ENCODE data around the gene CFAP410. TPM values are rescaled to one million over a fixed set of nuclear protein-coding genes. Genes with fewer than 3 reads are reported as not detected.

Gene CFAP410
- total and polyA plus RNA-seq, 2 donors (not counting 3 experiments of a cell fraction or from before 2014, with no cell fraction given), result 7.2 to 12.2 TPM

DNA sequence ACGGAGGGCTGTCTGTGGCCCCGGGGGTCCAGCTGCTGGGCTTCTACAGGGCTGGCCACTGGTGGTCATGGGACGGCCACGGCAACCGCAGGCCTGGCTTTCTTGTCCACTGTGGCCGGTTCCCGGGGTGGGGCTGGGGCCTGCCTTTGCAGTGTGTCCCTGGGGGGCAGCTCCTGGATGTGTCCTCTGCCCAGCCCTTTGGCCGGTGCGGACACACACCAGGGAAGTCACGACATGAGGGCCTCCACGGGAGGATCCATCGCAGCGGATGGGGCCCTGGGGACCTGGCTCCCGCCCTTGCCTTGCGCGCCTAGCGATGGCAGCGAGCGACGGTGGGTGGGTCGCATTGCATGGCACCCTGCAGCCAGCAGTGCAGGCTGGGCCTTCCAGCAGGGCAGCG lies 21.3 kb downstream of the CFAP410 start:
- intact Hi-C loops (cut with micrococcal nuclease), result no loop called here
- Histone ChIP-seq H3K9me1 (replicated peaks; ENCODE audit: control insufficient read depth, extremely low read depth, insufficient read depth, low read length) (no peaks in the 10 kb centered on the region), H3K79me2 (ENCODE audit: control insufficient read depth, insufficient read depth, low read length) (no peaks in the 10 kb centered on the region), H3K27me3 (ENCODE audit: control insufficient read depth in 2 of 2, insufficient read depth in 2 of 2, low read length in 2 of 2) (no peaks in the 10 kb centered on the region), H3K9ac (replicated peaks; ENCODE audit: extremely low read depth, insufficient read depth, low read length) (no peak overlapping the region), H3K4me1 (ENCODE audit: control insufficient read depth, extremely low read depth, insufficient read depth, low read length) (no peaks in the 10 kb centered on the region), H3K36me3 (ENCODE audit: control insufficient read depth in 2 of 2, extremely low read depth in 1 of 2, insufficient read depth in 2 of 2, low read length in 2 of 2) (peaks cover 2 to 56% of the 10 kb centered on the region in 2 experiments), H3K4me3 (replicated peaks in 1 of 3; ENCODE audit: insufficient read depth in 1 of 3, low read depth in 1 of 3, low read length in 3 of 3) (no peak overlapping the region), H2AFZ (ENCODE audit: low read depth, low read length) (no peak overlapping the region), H3K4me2 (ENCODE audit: insufficient read depth, low read length) (no peak overlapping the region), H4K20me1 (replicated peaks; ENCODE audit: control insufficient read depth, extremely low read depth, insufficient read depth, low read length) (no peaks in the 10 kb centered on the region), H3K27ac (ENCODE audit: insufficient read depth, low read depth, low read length) (no peak overlapping the region), H3K9me3 (replicated peaks; ENCODE audit: control insufficient read depth, insufficient read depth, low read length) (no peaks in the 10 kb centered on the region)
- TF ChIP-seq POLR2A (IDR thresholded peaks at IDR 0.05; ENCODE audit: low read depth, low read length) (no peak), JUN (IDR thresholded peaks at IDR 0.05; ENCODE audit: borderline replicate concordance, insufficient read depth, insufficient read length, low read depth) (no peak), EZH2 (IDR thresholded peaks at IDR 0.05; ENCODE audit: borderline replicate concordance, low read depth, low read length, severe bottlenecking) (no peak), CTCF (IDR thresholded peaks at IDR 0.05; ENCODE audit: extremely low read depth in 1 of 2, insufficient read depth in 1 of 2, low read depth in 1 of 2, low read length in 2 of 2) (no peak), POLR2AphosphoS5 (IDR thresholded peaks at IDR 0.05; ENCODE audit: insufficient read depth, low read depth, low read length) (no peak), FOS (IDR thresholded peaks at IDR 0.05; ENCODE audit: borderline replicate concordance, insufficient read depth, low read length) (no peak), MAX (IDR thresholded peaks at IDR 0.05; ENCODE audit: insufficient read depth, insufficient read length) (no peak), MYC (IDR thresholded peaks at IDR 0.05; ENCODE audit: low read depth, low read length) (no peak), GATA2 (IDR thresholded peaks at IDR 0.05; ENCODE audit: insufficient read depth, insufficient read length, low read depth, low read length) (no peak)
- DNase-seq (ENCODE audit: low read depth, low spot score) (no peak), FAIRE-seq (no peak)
- dilution Hi-C loops (cut with MboI; ENCODE audit: extremely low pct_ligation_motif_present, low sequenced_read_pairs), result no loop called here
- no TSS peak for BruUV-seq (replicated peaks)
- POLR2A ChIA-PET, result interaction anchor here (0.6 kb wide), 1 partner anchor 16 kb away, joined by 5 read pairs; no protein-coding TSS in a partner anchor
- CTCF ChIA-PET, result no interaction called here

All from endothelial cell of umbilical vein (primary cell).